Activated CD4-positive, alpha-beta T cell treated with anti-CD3 and anti-CD28 coated beads, Interleukin-10, Interleukin-2, amounts not matched to agents 100 ng/mL and 50 ng/mL, durations not matched to agents 16 hours and 8 hours (primary cell): Measurements from ENCODE around the gene DNAL4.
A peak's percentile ranks its signal among the peaks of the same experiment; 100 is the strongest.

ENCODE experiments used
- DNase-seq: peaks from one replicate; pipeline ENCODE4 v3.0.0-alpha.2; 2020

Gene DNAL4

GRCh38 chr22:38738475-38739070 is 55.4 kb downstream of the DNAL4 start:
- DNase-seq: no peak

GRCh38 chr22:38737302-38738060 is 56.5 kb downstream of the DNAL4 start:
- no peak for DNase-seq

- DNase-seq: no peak
Measured at GRCh38 chr22:38736257-38736570, 57.7 kb downstream of the DNAL4 start.

- DNase-seq: no peak
Measured at GRCh38 chr22:38735465-38736256, 58.3 kb downstream of the DNAL4 start.

- DNase-seq: no peak
Measured at GRCh38 chr22:38735126-38735464, 58.8 kb downstream of the DNAL4 start.

- DNase-seq: no peak
Measured at GRCh38 chr22:38734421-38735100, 59.4 kb downstream of the DNAL4 start.

- DNase-seq: no peak
Measured at GRCh38 chr22:38733724-38734381, 60.1 kb downstream of the DNAL4 start.

GRCh38 chr22:38733329-38733723 is 60.6 kb downstream of the DNAL4 start:
- peak; percentile 57 for DNase-seq

GRCh38 chr22:38732251-38732815 is 61.6 kb downstream of the DNAL4 start:
- no peak for DNase-seq

- DNase-seq: no peak
Measured at GRCh38 chr22:38731703-38732161, 62.2 kb downstream of the DNAL4 start.

GRCh38 chr22:38730411-38730871 is 63.5 kb downstream of the DNAL4 start:
- DNase-seq: no peak

GRCh38 chr22:38729946-38730345 is 64.0 kb downstream of the DNAL4 start:
- no peak for DNase-seq

GRCh38 chr22:38728871-38729796 is 64.8 kb downstream of the DNAL4 start:
- no peak for DNase-seq
